Hypothalamus (tissue), 51 donors: ENCODE results near the gene ANTXRL.
"Not testable (repeated sequence)": the region's sequence is repeated elsewhere in the genome, so short reads cannot be mapped to it uniquely, and the experiment has no call there.

Experiments
- DNase-seq, 51 donors: peaks; one replicate each; lab custom pipeline; 2025; lab: John Stamatoyannopoulos, UW

The ANTXRL gene

GRCh38 chr10:46254007-46254383, 32.8 kb upstream of the ANTXRL start:
- DNase-seq: no peak

DNA sequence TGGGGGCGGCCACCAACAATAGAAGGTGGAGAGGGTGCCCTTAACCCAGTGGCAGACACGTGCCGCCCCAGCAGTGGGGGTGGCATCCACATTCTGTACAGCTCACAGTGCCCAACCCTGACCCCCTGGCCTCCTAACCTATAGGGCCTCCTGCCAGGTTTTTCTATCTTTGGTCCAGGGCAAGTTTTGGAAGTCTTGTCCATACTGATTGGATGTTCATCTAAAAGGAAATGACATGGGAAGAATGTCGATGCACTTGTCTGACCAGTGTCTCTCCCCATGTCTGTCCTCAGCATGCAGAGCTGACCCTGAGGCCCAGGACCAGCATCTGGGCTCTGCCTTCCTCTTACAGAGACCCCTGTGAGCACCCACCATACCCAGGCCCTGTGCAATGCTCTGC, 32.3 kb upstream of the ANTXRL start:
- no peak for DNase-seq

GRCh38 chr10:46255210-46255609, 31.6 kb upstream of the ANTXRL start:
- not testable (repeated sequence) for DNase-seq

- peak in 27 of 51 donors; percentile 3 to 58 (median 29) for DNase-seq
These were observed 30.7 kb upstream of the ANTXRL start for GRCh38 chr10:46255801-46256747.

DNA sequence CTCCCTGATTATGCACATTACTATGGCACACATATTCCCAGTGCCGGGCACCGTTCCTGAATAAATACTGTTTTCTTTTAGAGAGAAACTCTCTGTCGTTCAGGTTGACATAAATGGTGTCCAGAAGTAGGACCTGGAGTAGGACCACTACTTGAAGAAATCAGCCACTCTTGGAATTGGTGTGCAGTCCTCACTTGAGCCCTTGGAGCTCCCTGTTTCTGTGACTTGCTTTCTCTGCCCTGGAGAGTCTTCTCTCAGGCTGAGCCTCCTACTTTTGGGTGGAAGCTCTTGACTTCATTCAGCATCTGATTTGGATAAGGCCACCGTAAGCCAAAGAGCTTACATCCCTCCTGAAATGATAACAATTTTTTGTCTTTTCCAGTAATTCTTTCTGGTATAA, 29.7 kb upstream of the ANTXRL start:
- DNase-seq: no peak

DNA sequence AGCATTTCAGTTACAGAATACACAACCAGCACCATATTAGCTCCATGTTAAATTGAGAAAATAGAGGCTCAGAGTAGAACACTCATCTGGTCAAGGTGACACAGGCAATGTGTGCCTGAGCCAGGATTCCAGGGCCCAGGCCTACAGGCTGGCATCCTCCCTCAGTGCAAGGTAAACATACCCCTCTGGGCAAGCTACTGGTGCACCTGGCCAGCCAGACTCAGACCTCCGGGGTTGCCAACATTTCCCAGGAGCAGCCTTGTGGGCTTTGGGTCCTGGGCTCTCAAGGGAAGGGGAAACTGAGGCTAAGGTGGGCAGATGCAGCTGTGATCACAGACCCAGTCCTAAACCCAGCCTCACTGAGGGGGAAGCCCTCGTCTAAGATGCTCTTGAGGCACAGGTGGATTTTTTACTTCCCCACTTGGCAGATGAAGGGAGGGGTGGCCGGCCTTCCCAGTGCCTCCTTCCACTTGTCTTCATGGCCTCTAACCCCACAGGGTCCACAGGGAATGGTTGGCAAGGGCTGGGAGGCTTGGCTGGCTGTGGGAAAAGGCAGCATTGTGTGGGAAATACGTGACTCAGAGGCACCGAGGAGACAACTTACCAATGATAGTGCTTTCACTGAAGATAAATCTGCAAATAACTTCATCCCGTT, 23.8 kb upstream of the ANTXRL start:
- not testable (repeated sequence) for DNase-seq

- no peak for DNase-seq
These were observed 22.9 kb upstream of the ANTXRL start for GRCh38 chr10:46263831-46264268.

DNA sequence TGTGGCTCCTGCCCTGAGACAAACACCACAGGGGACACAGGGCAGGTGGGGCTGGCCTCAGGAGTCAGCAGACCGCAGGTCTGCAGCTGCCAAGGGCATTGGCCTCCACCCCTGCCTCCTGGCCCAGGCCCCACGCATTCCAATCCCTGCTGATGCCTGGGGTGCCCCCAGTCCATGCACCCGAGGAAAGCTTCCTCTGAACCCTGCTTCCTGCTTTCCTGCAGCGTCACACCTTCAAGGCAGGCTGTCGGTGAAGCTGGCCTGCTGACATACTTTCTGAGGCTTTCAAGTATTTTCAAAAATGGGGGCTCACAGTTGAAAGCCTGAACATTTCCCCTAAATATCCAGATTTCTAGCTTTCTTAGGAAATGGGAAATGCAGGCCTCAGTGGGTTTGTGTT, 22.5 kb upstream of the ANTXRL start:
- DNase-seq: no peak

DNA sequence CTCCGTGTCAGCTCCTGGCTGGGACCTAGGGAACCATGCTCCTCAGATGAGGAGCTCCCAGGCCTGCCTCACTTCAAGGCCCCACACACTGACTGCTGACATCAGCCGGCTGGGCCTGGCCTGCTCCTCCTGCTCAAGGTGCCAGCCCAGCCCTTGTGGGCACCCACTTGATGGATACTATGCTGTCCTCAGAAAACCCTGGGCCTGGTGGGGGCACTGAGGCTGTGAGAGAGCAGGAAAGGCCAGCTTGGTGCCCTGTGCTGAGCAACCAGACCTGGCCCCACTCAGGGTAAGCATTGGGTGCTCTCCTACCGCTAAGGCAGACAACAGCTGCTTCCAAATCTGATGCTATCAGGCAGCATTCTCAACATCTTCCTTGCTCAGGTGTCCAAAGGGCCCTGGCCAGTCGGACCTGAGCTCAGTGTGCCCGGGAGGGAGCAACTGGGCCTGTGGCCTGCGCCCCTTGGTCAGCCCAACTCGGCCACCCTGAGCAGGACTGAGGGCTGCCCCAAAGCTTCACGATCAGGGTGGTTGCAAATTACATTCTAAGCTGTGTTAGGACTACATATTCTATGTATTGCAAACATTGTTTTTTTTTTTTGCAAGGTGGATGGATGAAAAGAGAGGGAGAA, 21.9 kb upstream of the ANTXRL start:
- no peak for DNase-seq

DNA sequence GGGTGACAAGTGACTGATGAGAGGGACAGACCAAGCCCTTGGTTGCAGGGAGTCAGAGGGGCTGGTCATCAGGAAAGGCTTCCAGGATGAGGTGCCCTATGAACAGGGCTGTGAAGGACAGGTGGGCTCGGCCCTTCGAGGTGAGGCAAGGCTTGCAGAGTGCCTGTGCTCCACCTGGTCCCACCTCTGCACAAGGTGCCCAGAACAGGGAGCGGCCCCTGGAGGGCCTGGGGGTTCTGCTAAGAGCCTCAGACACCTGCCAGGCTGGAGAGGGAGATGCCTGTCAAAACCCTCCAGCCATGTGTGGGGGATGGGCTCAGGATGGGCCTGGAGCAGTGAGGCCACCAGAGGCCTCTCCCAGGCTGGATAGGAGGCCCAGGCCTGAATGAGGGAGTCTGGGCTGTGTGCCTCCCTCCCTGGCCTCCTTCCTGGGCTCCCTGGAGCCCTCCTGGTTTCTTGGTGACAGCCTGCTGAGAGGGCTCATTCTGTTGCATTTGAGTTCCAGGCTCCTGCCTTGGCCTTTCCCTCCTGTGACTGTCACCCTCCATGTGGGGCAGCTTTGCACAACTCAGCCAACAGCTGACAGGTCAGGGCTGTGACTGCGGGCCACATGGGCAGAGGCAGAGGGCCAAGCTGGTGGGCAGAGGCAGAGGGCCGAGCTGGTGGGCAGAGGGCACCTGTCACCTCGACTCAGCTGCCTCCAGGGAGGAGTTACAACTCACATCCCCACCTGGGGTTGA, 21.1 kb upstream of the ANTXRL start:
- DNase-seq: not testable (repeated sequence)

- no peak for DNase-seq
These were observed 20.4 kb upstream of the ANTXRL start for GRCh38 chr10:46266306-46266985.

DNA sequence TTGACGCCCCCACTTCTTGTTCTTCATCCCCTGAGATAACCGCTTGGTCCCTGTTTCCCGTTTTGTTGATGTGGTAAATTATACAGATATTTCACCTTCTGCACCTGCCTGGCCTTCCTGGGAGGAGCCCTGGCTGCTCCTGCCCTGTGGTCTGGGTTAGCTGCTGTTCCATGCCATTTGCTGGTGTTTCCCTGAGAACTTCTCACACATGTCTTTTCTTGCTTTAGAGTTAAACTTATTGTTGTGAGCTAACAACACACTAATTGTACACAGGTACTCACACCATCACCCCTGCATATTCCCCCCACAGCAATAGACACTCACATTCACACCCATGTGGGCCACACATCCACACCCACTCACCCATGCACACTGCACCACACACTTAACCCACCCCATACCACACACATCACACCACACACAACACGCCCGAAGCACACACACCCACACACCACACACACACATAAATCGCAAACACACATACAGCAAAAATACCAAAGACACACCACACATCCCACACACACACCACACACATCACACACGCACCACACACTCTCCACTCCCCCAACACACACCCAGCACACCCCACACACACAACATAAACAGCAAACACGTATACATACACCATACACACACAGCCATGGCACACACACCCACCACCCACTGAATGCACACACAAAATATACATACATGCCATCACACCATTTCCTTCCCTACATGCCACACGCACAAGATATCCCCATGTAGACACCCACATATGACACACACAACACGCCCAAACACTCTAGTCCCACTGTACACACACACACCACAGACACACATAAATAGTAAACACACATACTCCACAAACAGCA, 19.4 kb upstream of the ANTXRL start:
- DNase-seq: no peak

DNA sequence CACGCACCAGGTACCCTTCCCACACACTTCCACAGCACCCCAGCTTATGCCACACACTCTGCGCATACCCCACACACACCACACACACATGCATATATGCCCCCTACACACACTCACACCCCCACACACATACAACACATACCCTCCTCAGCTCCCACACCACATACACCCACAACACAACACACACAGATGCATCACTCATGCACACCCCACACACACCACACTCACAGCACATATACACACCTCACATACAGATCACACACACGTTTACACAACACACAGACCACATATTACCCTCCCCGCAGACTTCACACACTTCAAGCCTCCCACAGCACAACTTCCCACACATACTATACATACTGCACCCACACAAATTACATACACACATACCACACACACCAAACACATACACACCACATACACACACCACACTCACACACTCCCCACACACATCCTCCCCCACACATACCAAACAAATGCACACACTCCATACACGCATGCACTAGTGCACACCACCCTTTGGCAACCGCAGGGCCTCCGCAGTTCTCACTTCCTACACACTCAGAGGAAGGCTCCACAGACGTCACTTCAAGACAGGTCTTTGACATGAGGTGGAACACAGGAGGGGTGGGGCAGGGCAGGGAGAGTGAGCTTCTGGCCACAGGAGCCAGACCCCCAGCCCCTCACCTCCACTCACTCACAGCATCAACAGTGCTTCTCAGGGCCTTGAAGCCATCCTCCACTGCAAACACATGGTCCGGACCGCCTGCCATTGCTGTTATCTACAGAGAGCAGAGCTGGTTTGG, 18.5 kb upstream of the ANTXRL start:
- DNase-seq: no peak

DNA sequence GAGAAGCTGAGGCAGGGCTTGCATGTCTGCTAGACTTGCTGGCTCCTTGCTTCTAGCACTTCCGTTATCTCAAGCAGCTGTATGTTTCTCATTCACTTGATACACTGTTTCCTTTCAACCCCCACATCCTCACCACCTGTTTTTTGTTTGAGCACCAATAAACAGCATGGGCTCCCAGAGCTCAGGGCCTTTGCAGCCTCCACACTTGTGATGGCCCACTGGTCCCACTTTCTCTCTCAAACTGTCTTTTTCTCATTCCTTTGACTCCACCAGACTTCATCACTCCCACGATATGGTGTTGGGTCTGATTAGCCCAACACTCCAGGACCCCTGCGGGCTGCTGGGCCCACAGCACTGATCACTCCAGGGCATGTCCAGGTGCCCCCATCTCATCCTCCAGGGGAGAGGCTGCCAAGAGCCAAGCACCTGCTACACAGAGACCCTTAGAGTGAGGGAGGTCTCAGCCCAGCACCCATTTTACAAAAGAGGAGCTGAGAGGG, 17.2 kb upstream of the ANTXRL start:
- not testable (repeated sequence) for DNase-seq

- DNase-seq: no peak
These were observed 16.5 kb upstream of the ANTXRL start for GRCh38 chr10:46270086-46270811.

GRCh38 chr10:46270963-46271530, 15.8 kb upstream of the ANTXRL start:
- DNase-seq: not testable (repeated sequence)
